Trophoblast cell (in vitro differentiated cells and primary cell): ENCODE measurements around the gene FFAR2.
A peak's percentile ranks its signal among the peaks of the same experiment; 100 is the strongest.
"Not testable (repeated sequence)": the region's sequence is repeated elsewhere in the genome, so short reads cannot be mapped to it uniquely, and the experiment has no call there.

Experiments
- DNase-seq, 2 donors: peaks; one replicate each; pipeline ENCODE4 v3.0.0-alpha.2; 2016
- H2AFZ ChIP-seq: 2 replicates; pipeline ENCODE4 v1.6.1; 2013; ENCODE audit warnings: low read length, moderate library complexity, mild to moderate bottlenecking; ENCODE audit not compliant: insufficient read depth, poor library complexity
- H2AK5ac ChIP-seq: 2 replicates; pipeline ENCODE4 v1.6.1; 2013; ENCODE audit warnings: mild to moderate bottlenecking, low read length
- H2BK120ac ChIP-seq: 2 replicates; pipeline ENCODE4 v1.6.1; 2013; ENCODE audit warnings: low read length, mild to moderate bottlenecking, moderate library complexity; ENCODE audit not compliant: insufficient read depth, poor library complexity
- H2BK12ac ChIP-seq: 2 replicates; pipeline ENCODE4 v1.6.1; 2013; ENCODE audit warnings: mild to moderate bottlenecking, low read length, moderate library complexity
- H2BK5ac ChIP-seq: 2 replicates; pipeline ENCODE4 v1.6.1; 2013; ENCODE audit warnings: low read length, low read depth, moderate library complexity, mild to moderate bottlenecking; ENCODE audit not compliant: poor library complexity
- H3K14ac ChIP-seq: 2 replicates; pipeline ENCODE4 v1.6.1; 2013; ENCODE audit warnings: mild to moderate bottlenecking, low read length
- H3K18ac ChIP-seq: 2 replicates; pipeline ENCODE4 v1.6.1; 2013; ENCODE audit warnings: mild to moderate bottlenecking, low read length
- H3K23ac ChIP-seq: 2 replicates; pipeline ENCODE4 v1.6.1; 2013; ENCODE audit warnings: low read length
- H3K27ac ChIP-seq: 2 replicates; pipeline ENCODE4 v1.5.1; 2013; ENCODE audit warnings: low read depth, mild to moderate bottlenecking, inconsistent platforms, low read length, moderate library complexity
- H3K27me3 ChIP-seq: 2 replicates; pipeline ENCODE4 v1.6.1; 2013; ENCODE audit warnings: inconsistent platforms, mild to moderate bottlenecking, low read length, moderate library complexity; ENCODE audit not compliant: insufficient read depth
- H3K36me3 ChIP-seq, 2 experiments: 1 replicate in 1 of 2; 2 replicates in 1 of 2; pipeline ENCODE4 v1.6.1; 2013; ENCODE audit warnings: low read length in 2 of 2, mild to moderate bottlenecking in 2 of 2, moderate library complexity in 1 of 2; ENCODE audit not compliant: insufficient read depth in 2 of 2, control insufficient read depth in 1 of 2
- H3K4ac ChIP-seq: 2 replicates; pipeline ENCODE4 v1.6.1; 2013; ENCODE audit warnings: low read depth, mild to moderate bottlenecking, low read length, moderate library complexity
- H3K4me1 ChIP-seq, 2 experiments: 1 replicate in 1 of 2; 2 replicates in 1 of 2; pipeline ENCODE4 v1.6.1; 2013; ENCODE audit warnings: low read length in 2 of 2, mild to moderate bottlenecking in 2 of 2, moderate library complexity in 1 of 2; ENCODE audit not compliant: insufficient read depth in 2 of 2, control insufficient read depth in 1 of 2
- H3K4me2 ChIP-seq: 2 replicates; pipeline ENCODE4 v1.6.1; 2013; ENCODE audit warnings: inconsistent platforms, mild to moderate bottlenecking, low read length, moderate library complexity
- H3K4me3 ChIP-seq: 2 replicates; pipeline ENCODE4 v1.5.1; 2013; ENCODE audit warnings: mild to moderate bottlenecking, low read depth, low read length, inconsistent platforms
- H3K79me1 ChIP-seq: one replicate; pipeline ENCODE4 v1.6.1; 2013; ENCODE audit warnings: low read length
- H3K79me2 ChIP-seq: 2 replicates; pipeline ENCODE4 v1.6.1; 2013; ENCODE audit warnings: low read length, mild to moderate bottlenecking; ENCODE audit not compliant: control insufficient read depth, insufficient read depth, poor library complexity
- H3K9ac ChIP-seq: 2 replicates; pipeline ENCODE4 v1.6.1; 2013; ENCODE audit warnings: mild to moderate bottlenecking, low read length
- H3K9me3 ChIP-seq: 2 replicates; pipeline ENCODE4 v1.6.1; 2013; ENCODE audit warnings: low read depth, mild to moderate bottlenecking, control low read depth, inconsistent platforms, low read length; ENCODE audit not compliant: insufficient read depth
- H4K12ac ChIP-seq: 2 replicates; pipeline ENCODE4 v1.6.1; 2013; ENCODE audit warnings: low read depth, mild to moderate bottlenecking, low read length, moderate library complexity
- H4K8ac ChIP-seq: 2 replicates; pipeline ENCODE4 v1.6.1; 2013; ENCODE audit warnings: low read depth, mild to moderate bottlenecking, low read length, moderate library complexity
- H4K91ac ChIP-seq: one replicate; pipeline ENCODE4 v1.6.1; 2013; ENCODE audit warnings: low read depth, mild to moderate bottlenecking, low read length, moderate library complexity
- WGBS: extraction: QIAGEN DNeasy Blood & Tissue Kit; methylation state at CpG from one replicate; pipeline ENCODE4 v1.1.7; 2013; ENCODE audit warnings: missing lambda C conversion rate; ENCODE audit not compliant: insufficient read length, insufficient coverage; ENCODE audit errors: extremely low coverage; 5-methylcytosine and 5-hydroxymethylcytosine counted together

FFAR2 gene

DNA sequence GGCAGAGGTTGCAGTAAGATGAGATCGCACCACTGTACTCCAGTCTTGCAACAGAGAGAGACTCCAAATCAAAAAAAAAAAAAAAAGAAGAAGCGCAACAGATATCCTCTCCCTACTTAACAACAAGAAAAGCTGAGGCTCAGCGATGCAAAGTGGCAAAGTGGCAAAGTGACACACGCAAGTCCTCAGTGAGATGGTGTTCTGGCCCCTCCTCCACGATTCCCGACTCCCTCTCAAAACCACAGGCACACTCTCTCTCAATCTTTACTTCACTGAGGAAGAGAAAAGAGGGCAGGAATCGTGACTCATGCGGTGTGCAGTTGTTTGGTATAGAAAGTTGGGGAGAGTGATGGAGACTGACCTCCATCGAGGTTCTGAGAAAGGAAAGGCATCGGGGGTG lies 12.6 kb downstream of the FFAR2 start:
- WGBS = no CpG with 5 or more reads among the region's 10 CpGs
- H4K91ac ChIP-seq = no peak overlapping the region
- H4K8ac ChIP-seq = no peak overlapping the region

DNA sequence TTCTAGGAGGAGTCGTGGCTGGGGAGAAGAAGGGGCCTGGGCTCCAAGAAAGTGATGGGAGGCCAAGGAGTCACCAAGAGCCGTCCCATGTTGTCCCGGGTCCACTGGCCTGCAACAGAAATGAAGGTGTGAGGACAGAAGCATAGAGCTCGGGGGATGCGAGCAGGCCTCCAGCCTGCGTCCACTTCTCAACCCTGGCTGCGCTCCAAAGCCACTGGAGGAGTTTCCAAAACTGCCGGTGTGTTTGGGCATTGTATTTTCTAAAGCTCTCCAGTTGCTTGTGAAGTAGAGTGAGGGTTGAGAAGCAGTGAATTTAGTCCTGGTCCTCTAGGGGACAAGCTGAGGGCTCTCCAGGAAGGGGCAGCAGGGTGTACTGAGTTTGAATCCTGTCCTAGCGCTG lies 13.0 kb downstream of the FFAR2 start:
- Histone ChIP-seq H2AK5ac (no peak overlapping the region), H4K91ac (no peak overlapping the region), H3K14ac (no peak overlapping the region), H3K4me1 (no peaks in the 10 kb centered on the region), H2BK5ac (no peak overlapping the region), H4K8ac (no peak overlapping the region), H3K79me1 (no peaks in the 10 kb centered on the region), H3K4ac (no peak overlapping the region), H3K4me2 (no peak overlapping the region), H3K79me2 (no peaks in the 10 kb centered on the region), H3K36me3 (no peaks in the 10 kb centered on the region), H4K12ac (no peak overlapping the region), H3K9me3 (no peaks in the 10 kb centered on the region), H2AFZ (no peak overlapping the region), H3K4me3 (no peak overlapping the region), H2BK12ac (no peak overlapping the region), H3K18ac (no peak overlapping the region), H3K27me3 (no peaks in the 10 kb centered on the region), H2BK120ac (no peak overlapping the region), H3K23ac (no peak overlapping the region), H3K27ac (no peak overlapping the region), H3K9ac (no peak overlapping the region)
- no CpG with 5 or more reads among the region's 9 CpGs for WGBS
- no peak for DNase-seq

More for the DNA sequence above, 12.6 kb downstream of the FFAR2 start:
- Histone ChIP-seq H3K9me3 (no peaks in the 10 kb centered on the region), H3K18ac (no peak overlapping the region), H4K12ac (no peak overlapping the region), H3K9ac (no peak overlapping the region), H3K36me3 (no peaks in the 10 kb centered on the region), H2BK120ac (no peak overlapping the region), H3K79me1 (no peaks in the 10 kb centered on the region), H3K14ac (no peak overlapping the region), H3K4ac (no peak overlapping the region), H3K4me2 (no peak overlapping the region), H2AK5ac (no peak overlapping the region), H2BK12ac (no peak overlapping the region), H3K27ac (no peak overlapping the region), H3K79me2 (no peaks in the 10 kb centered on the region), H2BK5ac (no peak overlapping the region), H3K4me1 (no peaks in the 10 kb centered on the region), H3K27me3 (no peaks in the 10 kb centered on the region), H2AFZ (no peak overlapping the region), H3K4me3 (no peak overlapping the region), H3K23ac (no peak overlapping the region)
- no peak for DNase-seq

DNA sequence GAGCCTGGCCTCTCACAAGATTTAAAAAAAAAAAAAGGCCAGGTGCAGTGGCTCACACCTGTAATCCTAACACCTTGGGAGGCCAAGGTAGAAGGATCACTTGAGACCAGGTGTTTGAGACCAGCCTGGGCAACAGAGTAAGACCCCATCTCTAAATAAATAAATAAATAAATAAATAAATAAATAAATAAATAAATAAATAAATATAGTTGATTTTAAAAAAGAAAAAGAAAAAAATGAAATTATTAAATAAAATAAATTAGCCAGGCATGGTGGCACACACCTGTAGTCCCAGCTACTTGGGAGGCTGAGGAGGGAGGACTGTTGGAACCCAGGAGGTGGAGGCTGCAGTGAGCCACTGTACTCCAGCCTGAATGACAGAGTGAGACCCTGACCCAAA lies 13.7 kb downstream of the FFAR2 start:
- not testable (repeated sequence) for H3K9me3 ChIP-seq, DNase-seq, H4K91ac ChIP-seq, H3K23ac ChIP-seq, H3K14ac ChIP-seq, H3K4me1 ChIP-seq, H3K79me2 ChIP-seq, H3K79me1 ChIP-seq, H3K4ac ChIP-seq, H3K27ac ChIP-seq, H2AK5ac ChIP-seq, H2AFZ ChIP-seq, H2BK120ac ChIP-seq, H3K36me3 ChIP-seq, H2BK12ac ChIP-seq, H4K12ac ChIP-seq, H3K4me3 ChIP-seq, H3K4me2 ChIP-seq, H4K8ac ChIP-seq, H3K18ac ChIP-seq, H3K9ac ChIP-seq, H2BK5ac ChIP-seq, H3K27me3 ChIP-seq

DNA sequence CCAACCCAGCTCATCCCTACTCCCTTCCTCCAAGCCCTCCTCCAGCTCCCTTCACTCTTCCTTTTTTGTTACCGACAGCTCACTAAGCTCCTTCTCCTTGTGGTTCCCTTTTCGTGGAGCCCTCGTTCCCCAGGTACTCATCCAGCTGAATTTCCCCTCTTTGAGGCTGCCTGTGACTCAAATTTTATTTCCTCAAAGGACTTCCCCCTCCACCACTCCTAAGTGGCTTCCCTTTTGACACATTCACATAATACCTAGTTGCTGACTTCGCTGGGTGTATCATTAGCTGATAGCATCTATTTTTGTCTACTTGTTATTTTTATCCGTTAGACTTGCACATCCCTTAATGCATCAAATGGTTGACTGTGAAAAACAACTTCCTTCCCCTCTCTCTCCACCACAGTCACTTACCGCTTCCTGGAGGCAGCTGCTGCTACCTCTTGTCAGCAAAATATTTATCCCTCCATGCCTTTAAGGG lies 14.5 kb downstream of the FFAR2 start:
- Histone ChIP-seq H3K4ac (no peak overlapping the region), H3K18ac (no peak overlapping the region), H3K4me1 (no peaks in the 10 kb centered on the region), H3K27me3 (no peaks in the 10 kb centered on the region), H3K79me2 (peaks cover 2% of the 10 kb centered on the region), H4K8ac (no peak overlapping the region), H3K4me3 (no peak overlapping the region), H3K9ac (no peak overlapping the region), H2AK5ac (no peak overlapping the region), H2BK120ac (no peak overlapping the region), H2BK12ac (no peak overlapping the region), H3K36me3 (no peaks in the 10 kb centered on the region), H3K4me2 (no peak overlapping the region), H3K27ac (no peak overlapping the region), H3K9me3 (no peaks in the 10 kb centered on the region), H3K79me1 (no peaks in the 10 kb centered on the region), H3K14ac (no peak overlapping the region), H4K91ac (no peak overlapping the region), H4K12ac (no peak overlapping the region), H2AFZ (no peak overlapping the region), H3K23ac (no peak overlapping the region), H2BK5ac (no peak overlapping the region)
- WGBS = no CpG with 5 or more reads among the region's 6 CpGs
- peak; percentile 9 to 37 for DNase-seq
